Activated T-cell treated with anti-CD3 and anti-CD28 coated beads for 1 hour (primary cell): Measurements from ENCODE around the gene COL4A2.

Experiments
- DNase-seq: peaks from one replicate; pipeline ENCODE4 v3.0.0-alpha.2; 2020; ENCODE audit warnings: low read depth

Gene COL4A2

GRCh38 chr13:110455444-110455843, 148.4 kb downstream of the COL4A2 start:
- no peak for DNase-seq

- peak; percentile 45 for DNase-seq
These were observed 148.9 kb downstream of the COL4A2 start for GRCh38 chr13:110455941-110456340.

DNA sequence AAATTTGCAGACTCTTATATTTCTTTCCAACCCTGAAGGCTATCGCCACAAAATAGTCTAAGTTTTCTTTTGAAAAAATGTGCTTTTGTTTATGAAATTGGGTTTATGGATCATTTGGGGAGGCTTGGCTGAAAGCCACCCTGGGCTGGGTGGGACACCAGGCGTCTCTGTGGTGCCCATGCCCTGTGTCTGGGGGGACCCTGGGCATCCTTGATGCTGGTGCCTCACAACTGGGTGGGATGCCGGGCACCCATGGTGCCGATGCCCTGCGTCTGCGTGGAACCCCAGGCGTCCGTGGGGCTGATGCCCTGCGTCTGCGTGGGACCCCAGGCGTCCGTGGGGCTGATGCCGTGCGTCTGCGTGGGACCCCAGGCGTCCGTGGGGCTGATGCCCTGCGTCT, 149.5 kb downstream of the COL4A2 start:
- no peak for DNase-seq

DNA sequence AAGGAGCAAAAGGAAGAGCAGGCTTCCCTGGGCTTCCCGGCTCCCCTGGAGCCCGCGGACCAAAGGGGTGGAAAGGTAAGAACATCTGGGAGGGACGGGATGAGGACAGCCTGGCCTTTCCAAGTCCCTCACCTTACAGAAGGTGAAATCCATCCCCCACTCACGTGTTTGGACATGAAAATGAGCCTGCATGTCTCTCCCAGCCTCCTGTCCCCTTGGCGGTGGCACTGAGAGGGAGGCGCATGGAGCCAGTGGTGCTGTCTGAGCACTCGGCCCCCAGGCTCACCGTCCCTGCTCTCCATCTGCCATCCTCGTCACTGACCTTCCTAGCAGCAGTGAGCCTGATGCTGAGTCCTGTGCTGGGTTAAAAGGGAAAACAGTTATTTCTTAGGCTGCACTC, 150.3 kb downstream of the COL4A2 start:
- DNase-seq = no peak

DNA sequence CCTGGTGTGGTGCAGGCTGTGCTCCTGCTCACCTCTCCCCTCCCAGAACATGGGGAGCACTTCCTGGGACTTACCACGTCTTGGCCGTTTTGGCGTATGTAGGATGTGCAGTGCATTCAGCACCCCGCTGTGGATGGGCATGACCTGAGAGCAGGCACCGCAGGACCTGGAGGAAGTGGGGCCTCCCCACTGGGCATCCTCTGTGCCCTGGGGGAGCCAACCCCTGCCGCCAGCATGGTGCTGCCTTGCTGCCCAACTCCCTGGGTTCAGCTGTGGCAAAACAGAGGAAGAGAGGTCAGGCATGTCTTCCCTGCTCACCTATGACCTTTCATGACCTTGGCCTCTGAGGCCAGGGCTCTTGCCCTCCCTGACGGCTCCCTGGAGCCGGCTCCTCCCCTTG, 150.9 kb downstream of the COL4A2 start:
- DNase-seq = no peak

GRCh38 chr13:110458594-110459365, 151.7 kb downstream of the COL4A2 start:
- no peak for DNase-seq

GRCh38 chr13:110462091-110462490, 155.0 kb downstream of the COL4A2 start:
- DNase-seq = no peak

- no peak for DNase-seq
These were observed 156.1 kb downstream of the COL4A2 start for GRCh38 chr13:110463156-110463555.

DNA sequence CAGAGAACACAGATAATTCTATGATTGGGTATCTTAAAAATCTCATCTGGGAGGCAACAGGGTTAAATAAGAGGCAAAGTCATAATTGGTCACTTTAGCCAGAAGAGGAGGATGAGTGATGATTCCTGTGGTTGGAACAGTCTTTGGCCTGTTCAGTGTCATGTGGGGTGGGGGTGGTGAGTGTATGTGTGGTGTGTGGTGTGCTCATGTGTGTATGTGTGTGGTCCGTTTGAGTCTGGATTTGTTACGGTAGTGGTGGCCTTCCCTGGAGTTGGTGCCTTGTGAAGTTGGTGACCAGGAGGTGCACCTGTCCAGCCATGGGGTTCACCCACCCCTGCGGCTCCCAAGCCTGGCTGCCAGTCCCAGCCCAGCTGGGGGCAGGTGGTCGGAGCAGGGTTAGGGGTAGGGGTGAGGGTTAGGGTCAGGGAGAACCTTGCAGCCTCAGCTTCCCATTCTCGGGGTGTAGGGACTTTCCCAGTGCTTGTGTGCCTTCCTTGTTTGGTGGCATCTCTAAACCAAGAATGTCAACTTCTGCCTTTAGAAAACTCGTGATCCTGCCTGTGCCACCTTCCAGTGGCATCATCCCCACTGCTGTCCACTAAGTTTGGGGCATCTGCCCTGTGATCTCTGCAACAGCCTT, 156.9 kb downstream of the COL4A2 start:
- DNase-seq = no peak

DNA sequence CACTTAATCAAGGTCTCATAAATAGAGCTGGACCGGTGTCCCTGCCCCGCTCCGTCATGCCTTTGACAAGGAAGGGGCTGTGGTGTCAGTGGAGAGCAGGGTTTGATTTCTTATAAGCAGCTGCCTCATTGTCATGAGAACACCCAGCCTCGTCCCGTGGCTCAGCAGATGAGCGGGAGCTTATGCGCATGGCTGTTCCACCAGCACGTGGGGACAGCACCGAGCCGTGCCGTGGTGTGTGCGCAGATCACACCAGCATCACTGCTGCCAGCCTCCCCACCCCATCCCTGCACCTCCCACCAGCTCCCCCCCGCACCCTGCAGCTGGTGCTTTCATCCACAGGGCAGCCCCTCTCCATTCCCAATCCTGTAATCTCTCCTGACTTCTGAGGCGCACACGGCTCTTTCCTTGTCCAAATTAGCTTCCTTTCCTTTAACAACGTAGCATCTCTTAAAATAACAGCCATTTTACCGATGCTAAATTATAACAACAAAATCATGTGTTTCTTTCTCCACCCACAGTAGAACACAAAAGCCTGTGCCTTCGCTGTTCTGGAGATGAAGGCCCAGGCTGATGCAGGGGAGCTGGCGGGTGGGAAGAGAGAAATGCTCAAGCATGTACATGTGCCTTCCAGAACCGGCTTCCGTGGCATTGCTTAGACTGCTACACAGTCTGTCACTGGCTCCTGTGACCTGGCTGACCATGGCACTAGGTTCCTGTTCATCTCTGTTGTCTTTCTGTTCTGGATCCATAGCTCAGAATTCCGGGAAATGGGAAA, 157.7 kb downstream of the COL4A2 start:
- DNase-seq = no peak

DNA sequence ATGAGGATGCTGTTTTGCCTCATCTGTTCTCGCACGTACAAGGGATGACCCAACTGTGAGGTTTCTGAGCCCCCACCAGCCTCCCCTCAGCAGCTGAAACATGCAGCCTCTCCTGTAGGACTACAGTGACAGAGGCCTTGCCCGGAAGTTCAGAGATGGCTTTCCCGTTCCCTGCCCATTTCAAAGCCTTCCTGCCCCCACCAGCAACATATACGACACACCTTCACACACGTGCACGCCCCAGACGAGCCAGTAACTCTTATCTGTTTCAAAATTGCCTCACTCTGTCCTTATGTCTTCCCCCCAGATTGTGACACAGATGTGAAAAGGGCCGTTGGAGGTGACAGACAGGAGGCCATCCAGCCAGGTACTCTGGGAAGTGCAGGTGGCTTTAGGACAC, 158.6 kb downstream of the COL4A2 start:
- no peak for DNase-seq

DNA sequence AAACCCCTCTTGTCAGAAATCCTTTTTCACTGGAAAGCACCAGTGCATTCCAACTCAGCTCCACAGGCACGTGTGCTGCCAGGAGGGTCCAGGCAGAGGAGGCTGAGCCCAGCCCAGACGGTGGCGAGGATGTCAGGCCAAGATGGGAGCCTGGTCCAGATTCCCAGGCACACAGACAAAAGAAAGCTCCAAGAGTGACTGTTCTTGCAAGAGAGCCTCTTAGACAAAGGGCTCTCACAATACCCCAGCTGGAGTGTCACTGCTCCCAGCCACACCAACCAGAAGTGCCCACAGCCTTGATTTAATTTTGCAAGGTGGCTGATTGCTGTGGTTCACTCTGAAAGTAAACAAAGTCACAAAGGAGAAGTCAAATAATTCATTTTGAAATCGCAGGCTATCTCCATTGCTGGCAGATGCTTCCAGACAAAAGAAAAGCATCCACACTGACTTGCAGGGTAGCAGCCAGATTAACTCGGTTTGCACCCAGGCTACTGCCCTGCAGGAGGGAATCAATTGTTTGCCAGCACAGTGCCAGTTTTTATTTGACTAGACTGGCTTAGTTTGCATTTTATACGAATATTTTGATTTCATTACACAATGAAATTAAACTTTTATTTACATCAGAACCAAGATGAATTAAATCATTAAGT, 159.3 kb downstream of the COL4A2 start:
- DNase-seq = no peak

- DNase-seq = no peak
These were observed 160.5 kb downstream of the COL4A2 start for GRCh38 chr13:110467516-110468110.

GRCh38 chr13:110468986-110469495, 162.0 kb downstream of the COL4A2 start:
- DNase-seq = no peak

- DNase-seq = no peak
These were observed 162.5 kb downstream of the COL4A2 start for GRCh38 chr13:110469597-110469996.

GRCh38 chr13:110470272-110471009, 163.4 kb downstream of the COL4A2 start:
- DNase-seq = no peak

DNA sequence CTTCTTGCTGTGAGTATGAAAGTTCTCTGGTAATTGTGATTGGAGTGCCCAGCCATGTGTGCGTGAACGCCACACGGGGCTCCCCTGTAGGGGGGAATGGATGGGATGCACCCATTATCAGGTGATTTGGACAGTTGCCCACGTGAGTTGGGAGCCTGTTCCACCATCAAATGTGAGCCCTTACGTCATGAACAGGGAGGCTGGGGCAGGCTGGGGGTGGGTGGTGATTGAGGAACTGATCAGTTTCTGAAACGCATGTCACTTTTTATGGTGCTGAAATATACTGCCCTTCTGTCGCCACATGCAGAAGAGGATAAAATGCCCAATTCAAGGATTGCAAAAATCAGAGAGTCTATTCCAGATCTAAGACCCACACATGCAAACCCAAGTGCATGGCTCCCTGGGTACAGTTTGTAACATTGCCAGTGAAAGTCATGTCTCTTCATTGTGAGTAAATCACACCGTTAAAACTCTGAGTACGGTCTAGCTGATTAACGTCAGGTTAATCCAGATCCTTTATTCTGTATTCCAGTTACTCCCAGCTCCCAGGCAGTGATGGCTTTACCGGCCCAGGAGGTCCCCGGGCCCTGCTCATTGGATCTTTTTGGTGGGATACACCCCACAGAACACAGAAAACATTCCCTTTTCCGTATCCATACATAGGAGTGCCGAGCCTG, 164.2 kb downstream of the COL4A2 start:
- DNase-seq = no peak

GRCh38 chr13:110471833-110472162, 164.7 kb downstream of the COL4A2 start:
- no peak for DNase-seq

DNA sequence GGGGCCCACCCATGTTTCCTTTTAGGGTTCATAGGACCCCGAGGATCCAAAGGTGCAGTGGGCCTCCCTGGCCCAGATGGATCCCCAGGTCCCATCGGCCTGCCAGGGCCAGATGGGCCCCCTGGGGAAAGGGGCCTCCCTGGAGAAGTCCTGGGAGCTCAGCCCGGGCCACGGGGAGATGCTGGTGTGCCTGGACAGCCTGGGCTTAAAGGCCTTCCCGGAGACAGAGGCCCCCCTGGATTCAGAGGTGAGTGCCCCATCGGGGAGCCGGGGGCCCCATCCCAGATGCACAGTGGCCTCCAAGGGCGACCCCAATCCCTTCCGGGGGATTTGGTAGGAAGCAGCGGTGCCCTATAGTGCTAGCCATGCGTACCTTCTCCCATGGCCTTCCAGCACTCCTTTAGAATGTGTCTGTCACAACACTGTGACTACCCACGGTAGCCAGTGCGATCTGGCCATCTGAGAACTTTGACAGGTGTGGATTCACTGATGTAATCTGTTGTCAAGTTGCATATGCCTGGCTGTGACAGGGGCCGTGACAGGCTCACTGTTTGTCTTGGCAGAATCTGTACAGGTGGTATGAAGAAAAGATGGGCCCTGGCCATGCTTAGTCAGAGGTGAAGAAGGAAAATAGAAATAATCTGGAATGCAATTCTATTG, 165.9 kb downstream of the COL4A2 start:
- DNase-seq = no peak

DNA sequence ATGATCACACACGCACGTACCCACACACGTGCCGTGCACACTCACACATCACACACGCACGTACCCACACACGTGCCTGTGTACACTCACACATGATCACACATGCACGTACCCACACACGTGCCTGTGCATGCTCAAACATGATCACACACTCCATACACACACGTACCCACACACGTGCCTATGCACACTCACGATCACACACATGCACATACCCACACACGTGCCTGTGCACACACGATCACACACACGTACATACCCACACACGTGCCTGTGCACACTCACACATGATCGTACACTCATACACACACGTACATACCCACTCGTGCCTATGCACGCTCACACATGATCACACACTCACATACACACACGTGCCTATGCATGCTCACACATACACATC, 167.6 kb downstream of the COL4A2 start:
- no peak for DNase-seq
